GM10847 (cell line): ENCODE results near the gene GJC1.

Experiments used
- POLR2A ChIP-seq: IDR thresholded peaks from 2 replicates; pipeline ENCODE4 v1.6.1; 2011; ENCODE audit not compliant: insufficient read length; ENCODE audit errors: extremely low read depth

Gene GJC1

DNA sequence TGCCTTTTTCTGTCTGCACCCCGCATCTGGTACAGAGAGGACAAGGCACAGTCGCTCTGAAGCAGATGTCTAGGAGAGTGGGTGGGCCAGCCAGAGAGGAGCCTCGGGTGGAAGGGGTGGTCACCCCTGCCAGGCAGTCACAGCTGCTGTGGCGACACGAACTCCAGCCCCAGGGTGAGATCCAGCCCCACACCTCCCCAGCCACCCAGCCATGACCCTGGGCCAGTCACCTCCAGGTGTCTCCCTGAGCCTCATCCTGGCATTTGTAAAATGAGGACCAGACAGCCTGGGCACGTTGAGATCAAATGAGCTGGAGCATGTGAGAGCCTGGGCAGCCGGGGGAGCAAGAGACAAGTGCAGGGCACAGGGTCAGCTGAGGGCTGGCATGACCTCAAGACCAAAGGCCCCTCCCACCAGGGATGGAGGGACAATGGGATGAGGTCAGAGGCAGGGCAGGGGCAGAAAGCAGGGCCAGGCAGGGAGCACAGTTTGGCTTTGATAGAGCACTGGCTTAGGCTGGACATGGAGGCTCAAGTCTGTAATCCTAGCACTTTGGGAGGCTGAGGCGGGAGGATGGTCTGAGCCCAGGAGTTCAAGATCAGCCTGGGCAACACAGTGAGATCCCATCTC, 63.6 kb downstream of the GJC1 start:
- no peak for TF ChIP-seq POLR2A

DNA sequence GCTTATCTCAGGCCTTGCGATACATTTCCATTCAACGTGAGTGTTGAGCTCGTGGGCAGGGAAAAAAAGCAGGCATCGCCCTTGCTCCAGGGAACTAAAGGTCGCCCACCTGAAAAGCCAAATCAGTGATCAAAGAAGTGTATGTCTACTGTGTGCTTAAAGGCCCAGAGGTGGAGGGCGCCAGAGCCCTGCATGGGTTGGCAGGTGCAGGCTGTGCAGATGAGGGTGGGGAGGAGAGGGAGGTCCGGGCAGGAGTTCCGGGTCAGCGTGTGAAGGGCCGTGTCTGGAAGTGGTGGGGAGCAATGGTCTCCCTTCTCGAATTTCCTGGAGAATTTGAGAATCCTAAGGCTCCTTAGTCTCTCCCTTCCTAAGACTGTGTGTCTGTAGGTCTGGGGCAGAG, 64.1 kb downstream of the GJC1 start:
- no peak for TF ChIP-seq POLR2A

- TF ChIP-seq POLR2A, result no peak
Observed at GRCh38 chr17:44763170-44763569, 66.9 kb downstream of the GJC1 start.

DNA sequence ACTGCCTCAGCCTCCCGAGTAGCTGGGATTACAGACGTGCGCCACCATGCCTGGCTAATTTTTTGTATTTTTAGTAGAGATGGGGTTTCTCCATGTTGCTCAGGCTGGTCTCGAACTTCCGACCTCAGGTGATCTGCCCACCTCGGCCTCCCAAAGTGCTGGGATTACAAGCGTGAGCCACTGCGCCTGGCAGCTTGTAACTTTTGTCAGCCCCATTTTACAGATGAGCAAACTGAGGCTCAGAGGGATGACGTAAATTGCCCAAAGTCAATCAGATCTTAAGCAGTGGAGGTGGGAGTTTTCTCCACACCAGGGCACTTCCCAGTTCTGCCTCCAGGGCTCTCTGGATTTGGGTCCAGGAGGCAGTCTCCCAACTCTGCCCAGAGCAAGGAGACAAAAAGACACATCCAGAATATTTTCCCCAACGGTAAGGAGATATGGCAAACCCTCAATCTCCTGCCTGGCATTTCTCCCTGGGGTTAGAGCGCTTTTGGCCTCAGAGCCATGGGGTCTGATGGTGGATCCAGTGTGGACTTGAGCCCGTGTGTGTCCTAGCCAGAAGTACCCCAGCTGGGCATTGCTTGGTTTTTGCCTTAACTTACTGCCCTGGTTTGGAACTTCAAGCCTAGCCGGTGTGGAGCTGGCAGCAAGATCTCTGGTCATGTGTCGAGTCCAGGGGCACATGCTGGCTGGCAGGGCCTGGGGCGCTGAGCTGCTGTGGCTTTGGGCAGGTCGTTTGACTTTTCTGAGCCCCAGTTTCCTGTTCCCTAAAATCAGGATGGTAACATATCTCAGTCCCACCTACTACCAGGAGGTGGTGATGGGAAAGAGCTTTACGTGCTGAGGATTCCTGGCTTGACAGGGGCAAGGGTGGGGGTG, 67.9 kb downstream of the GJC1 start:
- no peak for TF ChIP-seq POLR2A

DNA sequence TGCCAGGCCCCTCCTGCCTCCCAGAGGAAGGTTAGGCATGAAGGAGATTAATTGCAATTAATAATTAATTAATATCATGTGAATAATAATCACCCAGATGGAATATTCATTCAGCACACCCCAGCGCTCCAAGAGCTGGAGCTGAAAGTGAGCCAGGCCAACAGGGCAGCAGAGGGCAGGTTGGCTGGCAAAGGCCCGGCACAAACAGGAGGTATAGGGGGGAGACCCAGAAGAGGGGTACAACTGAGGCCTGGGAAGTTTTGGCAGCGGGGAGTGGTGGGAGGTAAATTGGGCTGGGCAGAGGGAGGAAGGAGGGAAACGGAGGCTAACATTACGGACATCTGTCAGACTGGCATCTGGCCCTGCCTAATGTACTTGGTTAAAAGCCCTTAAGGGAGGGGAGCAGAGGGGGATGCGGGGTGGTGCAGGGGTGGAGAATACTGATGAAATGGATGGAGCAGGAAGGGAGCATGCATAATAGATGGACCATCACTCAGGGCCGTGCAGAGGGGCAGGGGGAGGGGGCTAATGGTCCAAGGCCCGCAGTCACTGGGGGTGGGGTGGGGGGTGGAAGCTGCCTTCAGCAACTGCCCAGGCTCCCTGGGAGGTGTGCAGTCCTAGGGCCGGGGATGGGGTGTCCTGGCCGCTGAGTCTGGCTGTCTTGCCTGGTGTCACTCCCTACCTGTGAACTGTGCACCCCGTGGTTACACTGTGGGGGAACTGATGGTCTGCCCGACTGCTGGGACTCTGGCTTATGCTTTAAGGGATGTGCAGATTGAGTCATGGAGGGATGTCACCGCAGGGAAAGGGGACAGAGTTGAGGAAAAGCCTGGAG, 69.4 kb downstream of the GJC1 start:
- no peak for TF ChIP-seq POLR2A

GRCh38 chr17:44759916-44760243, 70.2 kb downstream of the GJC1 start:
- TF ChIP-seq POLR2A, result no peak

- no peak for TF ChIP-seq POLR2A
Observed at GRCh38 chr17:44759086-44759915, 70.8 kb downstream of the GJC1 start.

- no peak for TF ChIP-seq POLR2A
Observed at GRCh38 chr17:44758414-44759085, 71.5 kb downstream of the GJC1 start, which contains the start of gene ADAM11. Gene ADAM11 (plus strand): TSS chr17:44758988. CDS start chr17:44759200, 212 bp downstream.

- no peak for TF ChIP-seq POLR2A
Observed at GRCh38 chr17:44757918-44758413, 72.1 kb downstream of the GJC1 start.

DNA sequence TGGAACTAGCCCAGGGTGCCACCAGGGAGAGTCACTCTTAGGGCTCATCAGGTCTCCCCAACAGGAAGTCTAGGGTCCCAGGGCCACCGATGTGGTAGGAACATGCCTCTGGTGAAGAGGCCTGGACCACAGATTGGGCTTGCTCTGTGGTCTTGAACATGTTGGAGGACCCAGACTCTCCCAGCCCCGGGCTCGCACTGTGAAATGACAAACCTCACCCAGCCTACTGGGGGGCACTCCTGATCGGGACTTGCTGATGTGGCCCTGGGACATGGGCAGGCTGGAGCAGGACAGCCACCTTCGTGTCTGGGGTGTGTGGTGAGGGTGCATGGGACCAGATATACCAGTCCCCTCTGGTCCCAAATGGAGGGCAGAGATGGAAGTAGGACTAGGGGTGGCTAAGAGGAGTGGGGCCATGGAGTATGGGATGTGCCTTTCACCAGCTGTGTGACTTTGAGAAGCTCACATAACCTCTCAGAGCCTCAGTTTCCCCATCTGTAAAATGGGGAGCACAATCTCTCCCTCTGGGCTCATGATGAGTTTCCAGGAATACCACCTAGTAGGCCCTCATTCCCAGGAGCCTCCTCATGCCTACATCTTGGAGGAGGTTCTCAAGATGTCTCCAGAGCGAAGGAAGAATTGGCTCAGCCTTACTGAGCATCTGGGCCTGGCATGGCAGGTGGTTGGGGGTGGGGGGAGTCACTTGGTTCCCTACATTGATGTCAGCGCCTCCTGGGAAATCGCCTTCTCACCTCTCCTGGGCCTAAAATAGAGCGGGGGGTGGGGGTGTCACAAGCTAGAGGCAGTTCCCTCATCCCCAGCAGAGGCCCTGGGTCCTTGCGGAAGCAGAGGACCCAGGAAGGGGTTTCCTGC, 72.8 kb downstream of the GJC1 start:
- no peak for TF ChIP-seq POLR2A

- no peak for TF ChIP-seq POLR2A
Observed at GRCh38 chr17:44754276-44754675, 75.8 kb downstream of the GJC1 start.

- no peak for TF ChIP-seq POLR2A
Observed at GRCh38 chr17:44752953-44753861, 76.9 kb downstream of the GJC1 start.
